GM10266 (cell line): Measurements from ENCODE around the gene SLC13A4.

ENCODE experiments used
- DNase-seq: peaks from one replicate; pipeline ENCODE4 v3.0.0; 2012; ENCODE audit errors: extremely low spot score
- CTCF ChIP-seq: IDR thresholded peaks from 2 replicates; pipeline ENCODE4 v1.5.1; 2012; ENCODE audit warnings: mild to moderate bottlenecking, low read depth; ENCODE audit not compliant: control insufficient read depth, insufficient read depth; ENCODE audit errors: missing control alignments

SLC13A4 gene

GRCh38 chr7:135771051-135771450 lies 43.1 kb upstream of the SLC13A4 start:
- TF ChIP-seq CTCF, result no peak
- no peak for DNase-seq

GRCh38 chr7:135770139-135770710 lies 42.2 kb upstream of the SLC13A4 start:
- no peak for TF ChIP-seq CTCF
- no peak for DNase-seq

- no peak for DNase-seq
- TF ChIP-seq CTCF, result no peak
These were observed 41.2 kb upstream of the SLC13A4 start for GRCh38 chr7:135769005-135769802.

- no peak for TF ChIP-seq CTCF
- no peak for DNase-seq
These were observed 40.5 kb upstream of the SLC13A4 start for GRCh38 chr7:135768467-135768866.

DNA sequence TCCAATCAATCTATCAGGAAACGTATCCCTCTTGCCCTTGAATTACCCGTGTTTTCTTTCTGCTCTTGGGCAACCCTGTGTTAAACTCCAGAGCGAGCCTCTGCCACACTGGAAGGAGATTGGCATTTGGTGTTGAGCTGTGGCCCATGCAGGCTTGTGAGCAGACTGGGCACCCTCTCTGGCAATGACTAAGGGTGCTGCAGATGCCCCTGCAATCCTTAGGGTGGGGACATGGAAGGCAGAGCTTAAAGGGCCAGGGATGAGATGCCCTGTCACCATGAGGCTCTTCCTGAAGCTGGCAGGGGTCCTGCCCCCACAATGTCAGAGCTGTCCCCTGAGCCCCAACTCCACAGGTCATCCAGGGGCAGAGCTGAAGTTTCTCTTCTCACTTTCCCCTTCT lies 40.1 kb upstream of the SLC13A4 start:
- DNase-seq, result no peak
- TF ChIP-seq CTCF, result no peak

DNA sequence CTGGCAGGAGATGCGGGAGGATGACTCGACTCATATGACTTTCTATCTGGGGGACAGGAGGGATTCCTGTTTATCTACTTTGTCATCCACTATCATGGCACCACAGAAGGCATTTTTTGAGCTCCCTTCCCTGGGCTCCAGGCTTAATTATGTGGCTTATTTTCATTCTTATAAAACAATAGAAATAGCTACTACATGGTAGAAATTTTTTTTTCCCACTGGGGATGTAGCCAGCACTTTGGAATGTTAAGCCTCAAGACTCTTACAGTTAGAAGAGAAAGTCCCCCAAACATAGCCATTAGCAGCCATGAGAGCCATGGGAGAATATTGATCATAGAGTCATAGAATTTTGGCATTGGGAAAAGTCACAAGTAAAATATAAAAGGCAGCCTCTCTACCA lies 35.3 kb upstream of the SLC13A4 start:
- DNase-seq, result no peak
- TF ChIP-seq CTCF, result no peak

- no peak for TF ChIP-seq CTCF
- DNase-seq, result no peak
These were observed 33.9 kb upstream of the SLC13A4 start for GRCh38 chr7:135761751-135762488.
